ENCODE results near the gene RPS15.

Gene RPS15

DNA sequence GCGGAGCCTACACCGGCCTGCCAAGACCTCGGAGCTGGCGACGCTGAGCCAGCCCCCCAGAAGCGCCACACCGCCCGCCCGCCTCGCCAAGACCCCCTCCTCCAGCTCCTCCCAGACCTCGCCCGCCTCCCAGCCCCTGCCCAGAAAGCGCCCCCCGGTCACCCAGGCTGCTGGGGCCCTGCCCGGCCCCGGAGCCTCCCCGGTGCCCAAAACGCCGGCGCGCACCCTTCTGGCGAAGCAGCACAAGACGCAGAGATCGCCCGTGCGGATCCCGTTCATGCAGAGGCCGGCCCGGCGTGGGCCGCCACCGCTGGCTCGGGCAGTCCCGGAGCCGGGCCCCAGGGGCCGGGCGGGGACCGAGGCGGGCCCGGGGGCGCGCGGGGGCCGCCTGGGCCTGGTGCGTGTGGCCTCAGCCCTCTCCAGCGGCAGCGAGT, 30.6 kb downstream of the RPS15 start:
- Histone ChIP-seq H2AFZ (ENCODE audit: low read depth, low read length) (no peak overlapping the region), H3K9me3 (ENCODE audit: insufficient read depth, low read length) (no peaks in the 10 kb centered on the region), H3K9ac (ENCODE audit: low read length) (no peak overlapping the region), H3K79me2 (ENCODE audit: low read length) (no peaks in the 10 kb centered on the region), H3K4me1 (ENCODE audit: low read length) (no peaks in the 10 kb centered on the region), H3K36me3 (replicated peaks; ENCODE audit: low read depth, low read length) (peaks cover 4% of the 10 kb centered on the region), H4K20me1 (ENCODE audit: insufficient read depth, low read length) (peaks cover 18% of the 10 kb centered on the region), H3K4me3 (ENCODE audit: low read length) (no peak overlapping the region), H3K4me2 (ENCODE audit: low read length) (no peak overlapping the region), H3K27me3 (ENCODE audit: low read depth, low read length) (no peaks in the 10 kb centered on the region), H3K27ac (ENCODE audit: low read length) (no peak overlapping the region)
- TF ChIP-seq, protein P1, sequence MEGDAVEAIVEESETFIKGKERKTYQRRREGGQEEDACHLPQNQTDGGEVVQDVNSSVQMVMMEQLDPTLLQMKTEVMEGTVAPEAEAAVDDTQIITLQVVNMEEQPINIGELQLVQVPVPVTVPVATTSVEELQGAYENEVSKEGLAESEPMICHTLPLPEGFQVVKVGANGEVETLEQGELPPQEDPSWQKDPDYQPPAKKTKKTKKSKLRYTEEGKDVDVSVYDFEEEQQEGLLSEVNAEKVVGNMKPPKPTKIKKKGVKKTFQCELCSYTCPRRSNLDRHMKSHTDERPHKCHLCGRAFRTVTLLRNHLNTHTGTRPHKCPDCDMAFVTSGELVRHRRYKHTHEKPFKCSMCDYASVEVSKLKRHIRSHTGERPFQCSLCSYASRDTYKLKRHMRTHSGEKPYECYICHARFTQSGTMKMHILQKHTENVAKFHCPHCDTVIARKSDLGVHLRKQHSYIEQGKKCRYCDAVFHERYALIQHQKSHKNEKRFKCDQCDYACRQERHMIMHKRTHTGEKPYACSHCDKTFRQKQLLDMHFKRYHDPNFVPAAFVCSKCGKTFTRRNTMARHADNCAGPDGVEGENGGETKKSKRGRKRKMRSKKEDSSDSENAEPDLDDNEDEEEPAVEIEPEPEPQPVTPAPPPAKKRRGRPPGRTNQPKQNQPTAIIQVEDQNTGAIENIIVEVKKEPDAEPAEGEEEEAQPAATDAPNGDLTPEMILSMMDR (IDR thresholded peaks at IDR 0.05; ENCODE audit: low read depth, low read length) = no peak

DNA sequence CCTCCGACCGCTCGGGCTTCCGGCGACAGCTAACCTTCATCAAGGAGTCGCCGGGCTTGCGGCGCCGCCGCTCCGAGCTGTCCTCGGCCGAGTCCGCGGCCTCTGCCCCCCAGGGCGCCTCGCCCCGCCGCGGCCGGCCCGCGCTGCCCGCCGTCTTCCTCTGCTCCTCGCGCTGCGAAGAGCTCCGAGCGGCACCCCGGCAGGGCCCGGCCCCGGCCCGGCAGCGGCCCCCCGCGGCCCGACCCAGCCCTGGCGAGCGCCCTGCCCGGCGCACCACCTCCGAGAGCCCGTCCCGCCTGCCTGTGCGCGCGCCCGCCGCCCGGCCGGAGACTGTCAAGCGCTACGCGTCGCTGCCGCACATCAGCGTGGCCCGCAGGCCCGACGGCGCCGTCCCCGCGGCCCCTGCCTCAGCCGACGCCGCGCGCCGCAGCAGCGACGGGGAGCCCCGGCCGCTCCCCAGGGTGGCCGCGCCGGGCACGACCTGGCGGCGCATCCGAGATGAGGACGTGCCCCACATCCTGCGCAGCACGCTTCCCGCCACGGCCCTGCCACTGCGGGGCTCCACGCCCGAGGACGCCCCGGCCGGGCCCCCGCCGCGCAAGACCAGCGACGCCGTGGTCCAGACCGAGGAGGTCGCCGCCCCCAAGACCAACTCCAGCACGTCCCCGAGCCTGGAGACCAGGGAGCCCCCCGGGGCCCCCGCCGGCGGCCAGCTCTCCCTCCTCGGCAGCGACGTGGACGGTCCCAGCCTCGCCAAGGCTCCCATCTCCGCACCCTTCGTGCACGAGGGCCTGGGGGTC, 31.3 kb downstream of the RPS15 start:
- Histone ChIP-seq H3K4me1 (ENCODE audit: low read length) (no peaks in the 10 kb centered on the region), H3K27me3 (ENCODE audit: low read depth, low read length) (no peaks in the 10 kb centered on the region), H3K9me3 (ENCODE audit: insufficient read depth, low read length) (no peaks in the 10 kb centered on the region), H4K20me1 (ENCODE audit: insufficient read depth, low read length) (peaks cover 23% of the 10 kb centered on the region), H3K36me3 (replicated peaks; ENCODE audit: low read depth, low read length) (peaks cover 4% of the 10 kb centered on the region), H2AFZ (ENCODE audit: low read depth, low read length) (no peak overlapping the region), H3K9ac (ENCODE audit: low read length) (no peak overlapping the region), H3K27ac (ENCODE audit: low read length) (no peak overlapping the region), H3K4me3 (ENCODE audit: low read length) (no peak overlapping the region), H3K79me2 (ENCODE audit: low read length) (no peaks in the 10 kb centered on the region), H3K4me2 (ENCODE audit: low read length) (no peak overlapping the region)
- TF ChIP-seq, protein P1 (IDR thresholded peaks at IDR 0.05; ENCODE audit: low read depth, low read length) = no peak
- no peak for TF ChIP-seq EZH2phosphoT487 (IDR thresholded peaks at IDR 0.05; ENCODE audit: low read depth)

DNA sequence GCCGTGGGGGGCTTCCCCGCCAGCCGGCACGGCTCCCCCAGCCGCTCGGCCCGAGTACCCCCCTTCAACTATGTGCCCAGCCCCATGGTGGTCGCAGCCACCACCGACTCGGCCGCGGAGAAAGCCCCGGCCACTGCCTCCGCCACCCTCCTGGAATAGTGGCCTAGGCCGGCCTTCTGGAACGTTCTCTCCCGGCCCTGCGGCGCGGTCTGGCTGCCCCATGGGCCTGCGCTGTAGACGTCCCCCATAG, 31.8 kb downstream of the RPS15 start:
- no peaks in the 10 kb centered on the region for H3K27me3 ChIP-seq (ENCODE audit: low read depth, low read length)
- H3K4me1 ChIP-seq (ENCODE audit: low read length) = no peaks in the 10 kb centered on the region
- H2AFZ ChIP-seq (ENCODE audit: low read depth, low read length) = no peak overlapping the region
- TF ChIP-seq EZH2phosphoT487 (IDR thresholded peaks at IDR 0.05; ENCODE audit: low read depth) = no peak
- TF ChIP-seq, protein P1 (IDR thresholded peaks at IDR 0.05; ENCODE audit: low read depth, low read length) = no peak
- H3K79me2 ChIP-seq (ENCODE audit: low read length) = no peaks in the 10 kb centered on the region
- H3K9me3 ChIP-seq (ENCODE audit: insufficient read depth, low read length) = no peaks in the 10 kb centered on the region
- no peak overlapping the region for H3K9ac ChIP-seq (ENCODE audit: low read length)
- H3K4me3 ChIP-seq (ENCODE audit: low read length) = no peak overlapping the region
- peaks cover 28% of the 10 kb centered on the region for H4K20me1 ChIP-seq (ENCODE audit: insufficient read depth, low read length)
- no peak overlapping the region for H3K4me2 ChIP-seq (ENCODE audit: low read length)
- no peak overlapping the region for H3K27ac ChIP-seq (ENCODE audit: low read length)
- peaks cover 9% of the 10 kb centered on the region for H3K36me3 ChIP-seq (replicated peaks; ENCODE audit: low read depth, low read length)

DNA sequence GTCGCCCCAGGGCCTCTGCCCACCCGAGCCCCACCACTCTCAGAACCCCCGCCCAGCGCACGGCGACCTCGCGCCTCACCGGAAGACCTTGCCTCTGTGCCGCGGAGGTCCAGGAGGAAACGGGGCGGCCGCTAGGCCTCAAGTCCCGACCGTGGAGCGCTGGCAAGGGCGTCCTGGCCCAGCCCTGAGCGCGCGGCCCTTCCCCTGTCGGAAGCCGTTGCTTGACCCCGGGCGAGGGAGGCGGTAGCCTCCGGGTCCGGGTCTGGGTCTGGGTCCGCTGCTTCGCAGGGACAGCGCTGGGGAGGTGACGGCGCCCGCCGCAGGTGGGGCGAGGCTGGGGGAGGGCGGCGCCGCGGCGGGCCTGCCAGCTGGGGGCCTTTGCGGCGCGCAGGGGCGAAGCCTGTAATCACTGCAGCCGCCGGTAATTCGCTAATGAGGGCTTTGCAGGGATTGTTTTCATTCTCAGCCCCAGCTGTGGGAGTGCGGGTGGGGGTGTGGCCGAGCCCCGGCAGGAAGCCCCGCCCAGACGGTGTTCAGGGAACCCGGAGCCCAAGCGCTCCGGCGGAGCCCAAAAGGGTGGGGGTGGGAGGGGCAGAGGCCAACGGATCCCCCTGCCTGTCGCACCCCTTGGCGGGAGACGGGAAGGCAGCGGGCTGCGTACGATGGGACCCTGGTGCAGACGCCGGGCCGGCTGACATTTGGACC, 32.3 kb downstream of the RPS15 start:
- H3K9me3 ChIP-seq (ENCODE audit: insufficient read depth, low read length) = no peaks in the 10 kb centered on the region
- H4K20me1 ChIP-seq (ENCODE audit: insufficient read depth, low read length) = peaks cover 30% of the 10 kb centered on the region
- TF ChIP-seq, protein P1 (IDR thresholded peaks at IDR 0.05; ENCODE audit: low read depth, low read length) = no peak
- TF ChIP-seq EZH2phosphoT487 (IDR thresholded peaks at IDR 0.05; ENCODE audit: low read depth) = no peak
- no peak overlapping the region for H3K9ac ChIP-seq (ENCODE audit: low read length)
- H3K4me1 ChIP-seq (ENCODE audit: low read length) = no peaks in the 10 kb centered on the region
- no peak overlapping the region for H2AFZ ChIP-seq (ENCODE audit: low read depth, low read length)
- H3K4me3 ChIP-seq (ENCODE audit: low read length) = no peak overlapping the region
- no peaks in the 10 kb centered on the region; the same call in 1 of the 2 replicates for H3K79me2 ChIP-seq (ENCODE audit: low read length)
- H3K36me3 ChIP-seq (replicated peaks; ENCODE audit: low read depth, low read length) = peaks cover 9% of the 10 kb centered on the region
- H3K27me3 ChIP-seq (ENCODE audit: low read depth, low read length) = no peaks in the 10 kb centered on the region
- H3K4me2 ChIP-seq (ENCODE audit: low read length) = no peak overlapping the region
- H3K27ac ChIP-seq (ENCODE audit: low read length) = no peak overlapping the region
